ENCODE measurements around the gene TET2.

TET2 gene

DNA sequence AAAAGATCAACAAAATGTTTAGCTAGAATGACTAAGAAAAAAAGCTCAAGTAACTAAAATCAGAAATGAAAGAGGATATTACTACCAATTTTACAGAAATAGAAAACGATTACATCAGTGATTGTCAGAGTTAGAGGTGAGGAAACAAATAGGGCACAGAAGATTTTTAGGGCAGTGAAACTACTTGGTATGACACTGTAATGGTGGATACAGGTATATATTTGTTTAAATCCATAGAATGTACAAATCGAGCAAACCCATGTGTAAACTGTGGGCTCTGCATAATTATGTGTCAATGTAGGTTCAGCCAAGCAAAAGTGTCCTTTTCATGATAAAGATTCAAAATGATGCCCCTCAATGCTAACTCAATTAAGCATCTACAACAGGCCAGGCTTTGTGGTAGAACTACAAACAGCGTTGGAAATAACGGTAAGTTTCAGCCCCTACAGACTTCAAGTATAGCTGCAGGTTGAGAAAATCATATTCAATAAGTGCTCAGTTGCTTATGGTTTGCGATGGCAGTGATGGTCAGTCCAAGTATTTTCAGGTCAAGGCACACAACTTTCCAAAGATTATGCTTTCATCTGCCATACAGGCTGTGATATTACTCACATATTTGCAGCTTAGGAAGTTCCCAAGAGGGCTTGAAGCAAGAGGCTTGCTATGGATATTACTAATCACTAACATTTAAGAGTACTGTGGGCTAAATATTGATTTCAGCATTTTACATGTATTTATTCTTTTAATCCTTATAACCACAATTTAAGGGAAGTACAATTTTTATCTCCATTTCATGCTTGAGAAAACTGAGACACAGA lies 158.6 kb downstream of the TET2 start:
- DNase-seq: no peak

DNA sequence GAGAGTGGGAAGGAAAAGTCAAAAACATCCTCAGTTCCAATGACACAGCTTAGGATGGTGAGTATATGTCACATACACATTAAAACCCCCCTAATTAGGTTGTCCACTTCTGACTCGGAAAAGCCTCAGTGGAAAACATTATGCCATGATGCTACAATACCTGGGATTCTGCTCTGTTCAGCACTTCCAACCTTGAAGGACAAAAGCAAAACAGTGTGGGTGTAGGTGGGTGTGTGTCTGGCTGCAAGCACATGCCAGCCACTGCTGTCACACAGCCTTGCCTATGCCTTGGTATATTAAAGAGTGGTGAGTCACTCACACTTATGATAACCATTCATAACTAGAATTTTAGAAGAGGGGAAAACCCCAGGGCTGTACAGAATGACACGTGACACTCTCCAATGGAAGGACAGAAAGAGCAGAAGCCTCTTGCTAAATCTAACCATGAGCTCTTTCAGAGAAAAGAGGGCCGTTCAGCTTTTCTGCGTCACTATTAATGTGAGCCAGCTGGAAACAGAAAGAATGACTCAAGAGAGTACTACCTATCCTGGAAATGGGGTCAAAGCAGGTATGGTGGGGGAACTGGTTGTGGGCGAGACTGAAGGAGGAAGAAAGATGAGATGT lies 159.6 kb downstream of the TET2 start:
- DNase-seq: peak; percentile 40

- DNase-seq: no peak
Observed at GRCh38 chr4:105306820-105307219, 160.1 kb downstream of the TET2 start.

DNA sequence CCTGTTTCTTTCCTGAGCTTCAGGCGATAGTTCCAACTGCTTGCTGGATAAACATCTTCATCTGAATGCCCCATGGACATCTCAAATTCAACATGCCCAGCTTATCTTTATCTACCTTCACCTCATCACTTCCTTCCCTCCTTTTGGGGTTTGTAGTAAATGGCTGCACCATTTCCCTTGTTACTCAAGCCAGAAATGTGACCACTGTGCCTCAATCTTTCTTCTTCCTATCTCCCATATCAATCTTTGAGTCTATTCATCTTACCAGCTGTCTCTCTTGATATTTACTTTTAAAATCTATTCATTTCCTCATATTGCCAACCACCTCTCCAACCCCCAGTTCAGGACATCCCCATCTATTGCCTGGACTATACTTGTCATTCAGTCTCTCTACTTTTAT lies 171.8 kb downstream of the TET2 start:
- no peak for DNase-seq

DNA sequence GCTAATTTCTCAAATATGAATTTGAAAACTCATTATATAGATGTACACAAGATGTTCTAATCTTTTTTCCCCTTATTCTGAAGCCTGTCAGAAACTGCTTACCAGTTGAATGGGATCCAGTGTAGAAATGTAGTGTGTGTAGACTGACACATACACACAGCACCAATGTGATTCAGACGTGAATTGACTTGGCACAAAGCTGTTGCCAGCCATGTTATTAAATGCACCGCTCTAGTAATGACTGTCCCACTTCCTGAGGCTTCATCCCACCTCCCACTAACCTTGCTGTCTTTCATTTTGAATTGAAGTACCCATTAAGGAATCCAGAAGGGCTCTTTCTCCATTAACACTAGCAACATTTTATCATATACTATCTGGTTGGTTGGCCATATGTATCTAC lies 180.5 kb downstream of the TET2 start:
- no peak for DNase-seq

GRCh38 chr4:105327956-105328355 lies 181.3 kb downstream of the TET2 start:
- DNase-seq: no peak

- DNase-seq: no peak
Observed at GRCh38 chr4:105329081-105329480, 182.4 kb downstream of the TET2 start.

Measured in activated CD4-positive, CD25-positive, alpha-beta regulatory T cell treated with anti-CD3 and anti-CD28 coated beads, Interleukin-2, amount 50 U/mL, for 72 hours (primary cell).